NAMALWA (cell line): ENCODE data around the gene MRPS27.

ENCODE experiments used
- DNase-seq: peaks from one replicate; pipeline ENCODE4 v3.0.0-alpha.2; 2015; ENCODE audit warnings: low spot score

The MRPS27 gene

GRCh38 chr5:72290356-72291133, 29.5 kb downstream of the MRPS27 start:
- peak; percentile 46 for DNase-seq

- DNase-seq, result no peak
Measured at GRCh38 chr5:72288924-72289323, 31.1 kb downstream of the MRPS27 start.

DNA sequence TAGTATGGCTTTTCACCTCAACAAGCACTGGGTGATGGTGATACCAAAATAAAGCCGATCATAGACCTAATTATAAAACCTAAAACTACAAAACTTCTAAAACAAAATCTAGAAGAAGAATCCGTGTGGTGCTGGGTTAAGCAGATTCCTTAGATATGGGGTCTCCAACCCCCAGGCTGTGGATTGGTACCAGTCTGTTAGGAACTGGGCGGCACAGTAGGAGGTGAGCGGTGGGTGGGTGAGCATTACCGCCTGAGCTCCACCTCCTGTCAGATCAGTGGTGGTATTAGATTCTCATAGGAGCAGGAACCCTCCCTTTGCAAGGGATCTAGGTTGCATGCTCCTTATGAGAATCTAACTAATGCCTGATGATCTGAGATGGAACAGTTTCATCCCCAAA, 33.2 kb downstream of the MRPS27 start:
- DNase-seq, result no peak

- no peak for DNase-seq
Measured at GRCh38 chr5:72285424-72285821, 34.6 kb downstream of the MRPS27 start.

- peak; percentile 42 for DNase-seq
Measured at GRCh38 chr5:72284559-72285423, 35.2 kb downstream of the MRPS27 start.

- DNase-seq, result no peak
Measured at GRCh38 chr5:72283358-72283757, 36.7 kb downstream of the MRPS27 start.

DNA sequence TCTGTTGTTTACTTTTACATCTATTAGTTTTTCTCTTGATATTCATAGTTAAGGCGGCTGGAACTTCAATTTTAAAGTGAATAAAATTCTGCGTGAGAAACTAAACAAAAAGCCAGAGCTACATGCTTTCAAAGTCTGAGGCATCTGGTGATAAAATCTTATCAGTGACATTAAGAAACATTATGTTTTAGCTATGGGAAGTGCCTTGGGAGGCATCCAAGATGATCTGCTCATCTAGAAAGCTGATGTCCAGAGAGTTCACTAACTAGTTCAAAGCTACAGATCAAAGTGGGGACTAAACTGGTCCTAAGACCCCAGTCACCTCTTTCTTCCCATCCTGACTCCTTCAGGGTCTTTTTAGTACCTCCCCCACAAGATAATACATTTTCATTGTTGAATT, 37.2 kb downstream of the MRPS27 start:
- no peak for DNase-seq

- DNase-seq, result no peak
Measured at GRCh38 chr5:72281764-72282499, 38.1 kb downstream of the MRPS27 start.

DNA sequence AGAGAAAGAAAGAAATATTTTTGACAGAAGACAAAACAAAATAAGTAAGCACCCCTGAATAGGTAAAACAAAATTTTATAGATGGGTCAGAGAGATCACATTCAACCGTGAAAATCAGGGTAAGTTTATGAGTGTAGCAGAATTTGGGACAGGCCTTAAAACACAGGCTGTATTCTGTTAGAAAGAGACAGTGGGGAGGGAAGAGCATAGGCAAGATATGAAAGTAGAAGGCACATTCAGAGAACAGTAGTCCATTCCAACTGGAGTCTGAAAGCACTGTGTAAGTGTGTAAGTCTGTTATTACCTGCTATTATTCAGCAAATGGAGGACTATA, 38.6 kb downstream of the MRPS27 start:
- DNase-seq, result no peak

DNA sequence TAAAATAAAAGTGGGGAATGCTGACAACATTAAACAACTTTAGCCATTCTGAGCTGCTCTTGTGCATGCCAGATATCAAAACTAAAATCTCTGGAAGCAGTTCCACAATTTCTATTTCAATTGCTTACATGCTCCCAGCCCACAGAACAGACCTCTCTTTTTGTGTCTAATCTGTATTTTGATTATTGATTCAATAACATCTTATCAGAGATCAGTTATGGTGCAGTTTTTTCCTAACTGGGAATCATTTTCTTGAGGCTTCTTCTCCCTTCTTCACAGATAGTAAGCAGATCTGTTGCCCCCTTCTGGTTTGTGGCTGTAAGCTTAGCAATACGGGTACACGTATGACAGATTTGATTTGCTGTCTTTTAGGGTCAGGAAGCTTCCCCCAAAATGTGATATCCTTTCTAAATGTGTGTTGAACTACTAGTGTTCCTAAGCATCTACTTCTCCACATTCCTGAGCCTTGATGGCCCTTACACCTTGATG, 39.4 kb downstream of the MRPS27 start:
- peak; percentile 44 for DNase-seq

GRCh38 chr5:72276219-72276752, 43.8 kb downstream of the MRPS27 start:
- DNase-seq, result no peak

GRCh38 chr5:72273547-72273946, 46.5 kb downstream of the MRPS27 start:
- DNase-seq, result no peak

- DNase-seq, result no peak
Measured at GRCh38 chr5:72272398-72272797, 47.6 kb downstream of the MRPS27 start.

DNA sequence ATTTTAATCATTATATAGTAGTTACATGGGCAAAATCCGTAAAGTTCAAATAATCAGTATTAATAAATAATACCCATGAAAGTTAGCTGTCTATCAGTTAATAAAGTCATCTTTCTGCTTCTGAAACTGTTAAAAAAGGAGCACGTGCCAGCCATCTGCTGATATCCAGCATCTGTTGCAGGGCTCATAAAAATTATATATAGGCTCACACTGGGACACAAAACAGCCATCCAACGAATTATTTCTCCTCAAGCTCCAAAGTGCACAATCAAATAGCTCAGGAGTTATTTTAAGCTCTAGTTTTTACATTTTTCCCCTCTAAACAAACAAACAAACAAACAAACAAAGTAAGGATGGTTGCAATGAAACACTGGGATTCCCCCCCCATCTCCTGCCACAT, 48.3 kb downstream of the MRPS27 start:
- DNase-seq, result no peak

DNA sequence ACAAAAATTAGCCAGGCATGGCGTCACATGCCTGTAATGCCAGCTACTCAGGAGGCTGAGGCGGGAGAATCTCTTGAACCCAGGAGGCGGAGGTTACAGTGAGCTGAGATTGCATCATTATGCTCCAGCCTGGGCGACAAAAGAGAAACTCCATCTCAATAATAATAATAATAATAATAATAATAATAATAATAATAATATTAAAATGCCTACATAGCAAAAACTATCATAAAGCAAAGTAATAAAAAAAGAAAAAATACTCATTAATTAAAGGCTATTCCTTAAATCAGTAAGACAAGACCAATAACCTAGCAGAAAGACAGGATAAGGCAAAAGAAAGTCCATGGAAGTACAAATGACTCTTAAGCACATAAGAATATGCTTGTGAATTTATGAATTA, 50.0 kb downstream of the MRPS27 start:
- DNase-seq, result no peak

GRCh38 chr5:72269411-72269780, 50.6 kb downstream of the MRPS27 start:
- no peak for DNase-seq

GRCh38 chr5:72268753-72269410, 51.2 kb downstream of the MRPS27 start:
- peak; percentile 73 for DNase-seq

- no peak for DNase-seq
Measured at GRCh38 chr5:72268260-72268659, 51.8 kb downstream of the MRPS27 start.

- DNase-seq, result no peak
Measured at GRCh38 chr5:72267685-72268084, 52.4 kb downstream of the MRPS27 start.

- DNase-seq, result no peak
Measured at GRCh38 chr5:72266862-72267261, 53.2 kb downstream of the MRPS27 start.

GRCh38 chr5:72265032-72265877, 54.8 kb downstream of the MRPS27 start:
- no peak for DNase-seq
